Parathyroid adenoma (tissue), 2 donors: Measurements from ENCODE around the gene CACNB1.

Source experiments
- H2AFZ ChIP-seq: fragments of 300-600 bp; sonication (generic); one replicate; pipeline ENCODE4 v1.7.0; 2017; ENCODE audit warnings: antibody characterized with exemption, mild to moderate bottlenecking
- H3K27ac ChIP-seq: fragments of 300-600 bp; sonication (generic); one replicate; pipeline ENCODE4 v1.7.0; 2017
- H3K27me3 ChIP-seq: fragments of 300-600 bp; sonication (generic); one replicate; pipeline ENCODE4 v1.7.0; 2017; ENCODE audit warnings: low read length; ENCODE audit not compliant: control insufficient read depth, insufficient read depth
- H3K36me3 ChIP-seq: fragments of 300-600 bp; sonication (generic); one replicate; pipeline ENCODE4 v1.7.0; 2017; ENCODE audit warnings: low read length; ENCODE audit not compliant: control insufficient read depth, insufficient read depth
- H3K4me1 ChIP-seq: fragments of 300-600 bp; sonication (generic); one replicate; pipeline ENCODE4 v1.7.0; 2017; ENCODE audit warnings: control low read depth
- H3K4me2 ChIP-seq: fragments of 300-600 bp; sonication (generic); one replicate; pipeline ENCODE4 v1.7.0; 2017; ENCODE audit warnings: low read length
- H3K4me3 ChIP-seq: fragments of 300-600 bp; sonication (generic); one replicate; pipeline ENCODE4 v1.7.0; 2017; ENCODE audit warnings: low read depth, low read length
- H3K79me2 ChIP-seq: fragments of 300-600 bp; sonication (generic); one replicate; pipeline ENCODE4 v1.7.0; 2017; ENCODE audit warnings: control low read depth
- H3K9ac ChIP-seq: fragments of 300-600 bp; sonication (generic); one replicate; pipeline ENCODE4 v1.7.0; 2017; ENCODE audit warnings: mild to moderate bottlenecking
- H3K9me3 ChIP-seq: fragments of 300-600 bp; sonication (generic); one replicate; pipeline ENCODE4 v1.7.0; 2017; ENCODE audit warnings: low read length; ENCODE audit not compliant: control insufficient read depth
- CTCF ChIP-seq: fragments of 300-600 bp; sonication (generic); IDR thresholded peaks from one replicate; pipeline ENCODE4 v1.7.0; 2017; ENCODE audit warnings: antibody characterized with exemption, mild to moderate bottlenecking
- donor health status: primary hyperparathyroidism.

CACNB1 gene

GRCh38 chr17:39243155-39243554 is 45.7 kb upstream of the CACNB1 start:
- H3K4me2 ChIP-seq: no peak overlapping the region
- no peak overlapping the region for H2AFZ ChIP-seq
- no peak for TF ChIP-seq CTCF
- H3K36me3 ChIP-seq: no peaks in the 10 kb centered on the region
- no peak overlapping the region for H3K27ac ChIP-seq
- no peak overlapping the region for H3K9ac ChIP-seq
- no peaks in the 10 kb centered on the region for H3K27me3 ChIP-seq
- H3K4me1 ChIP-seq: no peaks in the 10 kb centered on the region
- no peak overlapping the region for H3K4me3 ChIP-seq
- H3K79me2 ChIP-seq: no peaks in the 10 kb centered on the region
- H3K9me3 ChIP-seq: no peaks in the 10 kb centered on the region

DNA sequence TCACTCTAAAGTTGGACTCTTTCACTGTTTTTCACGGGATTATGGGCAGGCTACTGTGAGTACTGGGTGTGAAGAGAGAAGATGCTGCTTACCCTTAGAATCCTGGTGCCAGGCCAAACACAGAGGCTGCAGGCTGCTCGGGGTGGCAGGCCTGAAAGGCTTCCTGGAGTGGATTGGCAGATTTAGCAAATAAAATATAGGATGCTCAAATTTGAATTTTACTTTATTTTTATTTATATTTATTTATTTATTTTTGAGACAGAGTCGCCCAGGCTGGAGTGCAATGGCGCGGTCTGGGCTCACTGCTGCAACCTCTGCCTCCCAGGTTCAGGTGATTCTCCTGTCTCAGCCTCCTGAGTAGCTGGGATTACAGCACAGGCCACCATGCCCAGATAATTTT is 43.2 kb upstream of the CACNB1 start:
- Histone ChIP-seq H3K36me3 (no peaks in the 10 kb centered on the region), H3K27ac (no peak overlapping the region), H3K4me2 (no peak overlapping the region), H3K79me2 (no peaks in the 10 kb centered on the region), H3K9ac (no peak overlapping the region), H3K9me3 (no peaks in the 10 kb centered on the region), H3K4me1 (no peaks in the 10 kb centered on the region), H3K4me3 (no peak overlapping the region), H3K27me3 (no peaks in the 10 kb centered on the region), H2AFZ (no peak overlapping the region)
- TF ChIP-seq CTCF: no peak

- H3K27me3 ChIP-seq: no peaks in the 10 kb centered on the region
- no peaks in the 10 kb centered on the region for H3K36me3 ChIP-seq
- H3K4me3 ChIP-seq: no peak overlapping the region
- no peaks in the 10 kb centered on the region for H3K9me3 ChIP-seq
- TF ChIP-seq CTCF: peak; percentile 52
- H3K4me2 ChIP-seq: no peak overlapping the region
- H3K79me2 ChIP-seq: no peaks in the 10 kb centered on the region
- H3K9ac ChIP-seq: no peak overlapping the region
- H3K27ac ChIP-seq: no peak overlapping the region
- H2AFZ ChIP-seq: no peak overlapping the region
- H3K4me1 ChIP-seq: no peaks in the 10 kb centered on the region
Measured at GRCh38 chr17:39239640-39240314, 42.3 kb upstream of the CACNB1 start.

DNA sequence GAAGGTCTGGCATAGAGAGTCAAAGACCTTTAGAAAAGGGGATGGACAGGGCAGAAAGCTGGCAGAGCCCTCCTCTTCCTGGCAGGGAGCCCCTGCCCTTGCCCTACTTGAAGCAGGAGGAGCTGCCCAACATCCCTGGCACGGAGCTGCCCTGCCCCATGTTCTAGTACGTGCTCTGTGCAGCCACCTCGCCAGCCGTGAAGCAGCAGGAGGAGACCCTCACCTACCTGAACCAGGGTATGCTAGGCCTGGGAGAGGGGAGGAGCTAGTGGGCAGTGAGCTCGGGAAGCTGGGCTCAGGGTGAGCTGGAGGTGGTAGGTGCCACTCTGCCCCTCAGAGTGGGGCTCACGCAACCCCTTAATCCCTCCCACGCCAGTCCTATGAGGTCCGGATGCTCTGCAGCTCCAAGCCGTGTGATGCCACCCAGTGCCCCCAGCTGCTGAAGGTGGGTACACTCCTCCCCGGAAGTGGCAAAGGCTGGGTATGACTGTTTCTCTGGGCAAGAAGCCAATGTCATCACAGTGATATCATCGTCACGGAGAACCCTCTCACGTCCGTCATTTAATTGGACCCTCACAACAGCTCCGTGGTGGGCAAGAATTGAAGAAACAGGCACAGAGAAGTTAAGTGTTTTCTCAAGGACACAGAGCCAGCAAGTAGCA is 41.0 kb upstream of the CACNB1 start:
- no peaks in the 10 kb centered on the region for H3K9me3 ChIP-seq
- no peaks in the 10 kb centered on the region for H3K36me3 ChIP-seq
- H3K79me2 ChIP-seq: no peaks in the 10 kb centered on the region
- no peaks in the 10 kb centered on the region for H3K27me3 ChIP-seq
- H3K9ac ChIP-seq: no peak overlapping the region
- no peaks in the 10 kb centered on the region for H3K4me1 ChIP-seq
- H3K27ac ChIP-seq: no peak overlapping the region
- H3K4me3 ChIP-seq: no peak overlapping the region
- H2AFZ ChIP-seq: no peak overlapping the region
- no peak for TF ChIP-seq CTCF
- no peak overlapping the region for H3K4me2 ChIP-seq

GRCh38 chr17:39237586-39237985 is 40.1 kb upstream of the CACNB1 start:
- Histone ChIP-seq H3K9ac (no peak overlapping the region), H3K4me3 (no peak overlapping the region), H3K79me2 (no peaks in the 10 kb centered on the region), H2AFZ (no peak overlapping the region), H3K4me2 (no peak overlapping the region), H3K4me1 (no peaks in the 10 kb centered on the region), H3K9me3 (no peaks in the 10 kb centered on the region), H3K27ac (no peak overlapping the region), H3K36me3 (no peaks in the 10 kb centered on the region), H3K27me3 (no peaks in the 10 kb centered on the region)
- TF ChIP-seq CTCF: no peak
